HepG2 (cell line): ENCODE data around the gene NSMCE3. TPM values are rescaled to one million over a fixed set of nuclear protein-coding genes. Genes with fewer than 3 reads are reported as not detected.

ENCODE experiments used
- ATAC-seq: fragments of 200-7000 bp; cut with Tn5 transposase; 3 replicates; pipeline ENCODE4 v1.9.1; 2020; ENCODE audit warnings: mild to moderate bottlenecking, moderate library complexity
- BruUV-seq: library from RNA; stranded (reverse); fragments of 400-500 nt; replicated peaks from 2 replicates; lab custom pipeline; 2021; lab: Mats Ljungman, UMichigan
- CTCF ChIA-PET: fragments of 300-600 bp; formaldehyde crosslinking; extraction: SDS; loops from one replicate; lab custom pipeline; 2021; ENCODE audit warnings: low total read pairs, inconsistent platforms, low intra/inter-chr PET ratio; lab: Yijun Ruan, JAX
- POLR2A ChIA-PET: fragments of 350-600 bp; sonication (Branson Sonifier 250); formaldehyde crosslinking; loops from one replicate; lab custom pipeline; 2020; ENCODE audit warnings: antibody characterized with exemption, inconsistent platforms; lab: Yijun Ruan, JAX
- DNase-seq: peaks from one replicate; pipeline ENCODE4 v3.0.0-alpha.2; 2015; ENCODE audit warnings: low spot score
- FAIRE-seq: peaks from 3 replicates; lab custom pipeline; 2011; peaks lifted over from hg19 to GRCh38; lab: Jason Lieb, UNC
- H2AFZ ChIP-seq: one replicate; pipeline ENCODE4 v1.6.1; 2011; ENCODE audit warnings: low read length, inconsistent platforms
- H3K27ac ChIP-seq: fragments of 300-600 bp; 3 replicates; pipeline ENCODE4 v1.8.0; 2011; ENCODE audit warnings: mixed run types, mild to moderate bottlenecking, mixed read lengths, low read length, inconsistent platforms; ENCODE audit not compliant: insufficient read depth; ENCODE audit errors: extremely low read length
- H3K27me3 ChIP-seq, 2 experiments: fragments of 200-600 bp in 1 of 2; 2 replicates in 1 of 2; 3 replicates in 1 of 2; pipeline versions ENCODE4 v1.6.0 to v1.8.0; 2011; ENCODE audit warnings: low read length in 2 of 2, mild to moderate bottlenecking in 2 of 2, moderate library complexity in 2 of 2, inconsistent platforms in 1 of 2; ENCODE audit not compliant: insufficient read depth in 2 of 2, control insufficient read depth in 1 of 2
- H3K36me3 ChIP-seq, 2 experiments: fragments of 200-600 bp in 1 of 2; replicated peaks in 1 of 2; 2 replicates in 1 of 2; 3 replicates in 1 of 2; pipeline versions ENCODE4 v1.5.1 to v1.8.0; 2011; ENCODE audit warnings: low read length in 2 of 2, inconsistent platforms in 1 of 2; ENCODE audit not compliant: insufficient read depth in 2 of 2, control insufficient read depth in 1 of 2
- H3K4me1 ChIP-seq: 2 replicates; pipeline ENCODE4 v1.5.1; 2012; ENCODE audit warnings: low read length, inconsistent platforms; ENCODE audit not compliant: insufficient read depth
- H3K4me2 ChIP-seq: 2 replicates; pipeline ENCODE4 v1.6.0; 2011; ENCODE audit warnings: low read depth, low read length, inconsistent platforms
- H3K4me3 ChIP-seq, 3 experiments: fragments of 200-600 bp in 1 of 3; sonication (generic), shearing (Covaris generic) in 1 of 3; replicated peaks in 1 of 3; 2 replicates each; pipeline ENCODE4 v1.5.1; 2011 to 2016; ENCODE audit warnings: low read length in 3 of 3, inconsistent platforms in 2 of 3, low read depth in 2 of 3, mild to moderate bottlenecking in 2 of 3, control low read depth in 1 of 3, mixed read lengths in 1 of 3; ENCODE audit not compliant: insufficient read depth in 1 of 3
- H3K79me2 ChIP-seq: one replicate; pipeline ENCODE4 v1.6.1; 2011; ENCODE audit warnings: low read length, inconsistent platforms; ENCODE audit not compliant: insufficient read depth
- H3K9ac ChIP-seq: 2 replicates; pipeline ENCODE4 v1.6.0; 2011; ENCODE audit warnings: mild to moderate bottlenecking, low read depth, low read length, inconsistent platforms; ENCODE audit not compliant: insufficient read depth
- H3K9me3 ChIP-seq: 2 replicates; pipeline ENCODE4 v1.5.1; 2012; ENCODE audit warnings: mild to moderate bottlenecking, low read length
- H4K20me1 ChIP-seq: 2 replicates; pipeline ENCODE4 v1.6.0; 2011; ENCODE audit warnings: inconsistent platforms, mild to moderate bottlenecking, low read length, moderate library complexity; ENCODE audit not compliant: insufficient read depth
- IKZF5 ChIP-seq: IDR thresholded peaks from 2 replicates; pipeline ENCODE4 v1.6.1; 2018; ENCODE audit warnings: missing genetic modification reagents, mild to moderate bottlenecking, missing compliant biosample characterization
- LBX2 ChIP-seq: sonication (generic); formaldehyde crosslinking; IDR thresholded peaks from 2 replicates; pipeline ENCODE4 v1.5.0; 2020; ENCODE audit warnings: missing genetic modification reagents, mild to moderate bottlenecking, borderline replicate concordance
- NPAS2 ChIP-seq: sonication (generic); formaldehyde crosslinking; IDR thresholded peaks from 2 replicates; pipeline ENCODE4 v1.8.0; 2022; ENCODE audit warnings: mild to moderate bottlenecking, missing genetic modification reagents, borderline replicate concordance
- POLR2G ChIP-seq: fragments of 200-400 bp; formaldehyde crosslinking; IDR thresholded peaks from 2 replicates; pipeline ENCODE4 v1.6.1; 2018; ENCODE audit warnings: mild to moderate bottlenecking, low read depth, low read length, moderate library complexity
- SMARCE1 ChIP-seq: fragments of 450-650 bp; IDR thresholded peaks from 2 replicates; pipeline ENCODE4 v1.6.1; 2017; ENCODE audit warnings: borderline replicate concordance
- XBP1 ChIP-seq: sonication (generic); formaldehyde crosslinking; IDR thresholded peaks from 2 replicates; pipeline ENCODE4 v1.5.0; 2020; ENCODE audit warnings: missing genetic modification reagents
- ZNF12 ChIP-seq: sonication (generic); formaldehyde crosslinking; IDR thresholded peaks from 2 replicates; pipeline ENCODE4 v1.5.0; 2020; ENCODE audit warnings: missing genetic modification reagents
- ZNF235 ChIP-seq: sonication (generic); formaldehyde crosslinking; IDR thresholded peaks from 2 replicates; pipeline ENCODE4 v1.8.1; 2023; ENCODE audit warnings: mild to moderate bottlenecking, missing genetic modification reagents, borderline replicate concordance
- ZNF552 ChIP-seq: sonication (generic); formaldehyde crosslinking; IDR thresholded peaks from 2 replicates; pipeline ENCODE4 v1.9.0; 2022; ENCODE audit warnings: missing genetic modification reagents, mild to moderate bottlenecking, borderline replicate concordance
- ZNF724P ChIP-seq: sonication (generic); formaldehyde crosslinking; IDR thresholded peaks from 2 replicates; pipeline ENCODE4 v1.8.0; 2022; ENCODE audit warnings: missing genetic modification reagents, borderline replicate concordance
- ZNF770 ChIP-seq: sonication (generic); formaldehyde crosslinking; IDR thresholded peaks from 2 replicates; pipeline ENCODE4 v1.5.0; 2020; ENCODE audit warnings: mild to moderate bottlenecking, missing genetic modification reagents
- ZUFSP ChIP-seq: sonication (generic); formaldehyde crosslinking; IDR thresholded peaks from 2 replicates; pipeline ENCODE4 v1.9.0; 2021; ENCODE audit warnings: missing genetic modification reagents, mild to moderate bottlenecking, borderline replicate concordance
- WGBS: methylation state at CpG from one replicate; pipeline ENCODE4 v1.1.6; 2017; ENCODE audit warnings: low lambda C conversion rate; 5-methylcytosine and 5-hydroxymethylcytosine counted together
- in situ Hi-C: cut with HindIII; loops from 2 replicates; pipeline ENCODE4 v1.10.0; 2017; ENCODE audit warnings: low pct_unique_long_range_greater_than_20kb; ENCODE audit not compliant: extremely low pct_ligation_motif_present
- intact Hi-C: fragments of 100-400 bp; cut with micrococcal nuclease; formaldehyde crosslinking; loops from one replicate; pipeline ENCODE4 v1.10.0; 2022; ENCODE audit not compliant: unreplicated experiment
- polyA plus RNA-seq, 8 experiments: library from polyadenylated mRNA; depleted of rRNA in 3 of 8; stranded (reverse) in 7 of 8; unstranded in 1 of 8; fragments of >200 nt; fragmentation: Illumina TruSeq in 4 of 8; extraction: Trizol in 4 of 8; gene quantifications; 2 replicates each; pipeline versions ENCODE4 v1.2.1 to v1.2.3, GENCODE V29; 2011 to 2016; ENCODE audit warnings: low read depth in 4 of 8, missing spikeins in 1 of 8, mixed read lengths in 1 of 8; ENCODE audit not compliant: insufficient read depth in 1 of 8
- total RNA-seq, 5 experiments: library from RNA; depleted of rRNA; stranded (reverse); fragments of >200 nt; fragmentation: Illumina TruSeq; extraction: Trizol; gene quantifications; 2 replicates each; pipeline ENCODE4 v1.2.3, GENCODE V29; 2016; ENCODE audit warnings: low read depth in 1 of 5

NSMCE3 gene
- total and polyA plus RNA-seq, 2 of the 13 experiments (the other 11 are each of a cell fraction or from before 2014, with no cell fraction given), result 3.0 to 3.7 TPM

- Histone ChIP-seq H3K27me3 (peaks cover 0 to 18% of the 10 kb centered on the region in 2 experiments; a peak in 1 of 5 replicates), H3K4me2 (no peak overlapping the region), H3K9me3 (no peaks in the 10 kb centered on the region), H3K27ac (no peak overlapping the region), H3K4me1 (no peaks in the 10 kb centered on the region), H3K9ac (no peak overlapping the region), H3K4me3 (no peak overlapping the region), H2AFZ (no peak overlapping the region), H3K79me2 (no peaks in the 10 kb centered on the region), H3K36me3 (no peaks in the 10 kb centered on the region), H4K20me1 (no peaks in the 10 kb centered on the region)
- ChIA-PET POLR2A (no interaction called here), CTCF (no interaction called here)
- in situ Hi-C loops, result no loop called here
- no peak for FAIRE-seq
- ATAC-seq, result no peak
- TF ChIP-seq ZNF552 (no peak), ZNF724P (CRISPR knock-in tag) (no peak), LBX2 (CRISPR knock-in tag) (no peak)
- intact Hi-C loops, result no loop called here
- 19% methylated on average over 7 of the region's 7 CpGs for WGBS
- BruUV-seq, result no TSS peak
- DNase-seq, result no peak
Observed at GRCh38 chr15:29220852-29221251, 48.8 kb downstream of the NSMCE3 start.

- Histone ChIP-seq H2AFZ (no peak overlapping the region), H3K9ac (no peak overlapping the region), H3K4me2 (no peak overlapping the region), H4K20me1 (no peaks in the 10 kb centered on the region), H3K27ac (no peak overlapping the region), H3K4me3 (no peak overlapping the region), H3K27me3 (0 out of 5 replicates have a peak, but pooled peaks cover 0 to 5% of the 10 kb centered on the region in 2 experiments), H3K79me2 (no peaks in the 10 kb centered on the region), H3K4me1 (no peaks in the 10 kb centered on the region), H3K9me3 (no peaks in the 10 kb centered on the region), H3K36me3 (no peaks in the 10 kb centered on the region)
- FAIRE-seq (no peak), DNase-seq (no peak), ATAC-seq (no peak)
- WGBS, result 2% methylated on average over 3 of the region's 3 CpGs
- in situ Hi-C loops, result no loop called here
- no TSS peak for BruUV-seq
- POLR2A ChIA-PET, result no interaction called here
- intact Hi-C loops, result no loop called here
- CTCF ChIA-PET, result no interaction called here
- TF ChIP-seq XBP1 (CRISPR knock-in tag), result no peak
- TF ChIP-seq SMARCE1, result no peak
- no peak for TF ChIP-seq NPAS2 (CRISPR knock-in tag)
- TF ChIP-seq ZNF770, result no peak
- no peak for TF ChIP-seq ZNF12
- no peak for TF ChIP-seq IKZF5 (CRISPR knock-in tag)
- no peak for TF ChIP-seq ZUFSP
- TF ChIP-seq POLR2G, result no peak
- TF ChIP-seq ZNF235 (CRISPR knock-in tag), result no peak
Observed at GRCh38 chr15:29216955-29217354, 52.7 kb downstream of the NSMCE3 start.
